CD4-positive, CD25-positive, alpha-beta regulatory T cell (primary cell): Measurements from ENCODE around the gene NOL3. TPM values are rescaled to one million over a fixed set of nuclear protein-coding genes. Genes with fewer than 3 reads are reported as not detected.

ENCODE experiments used
- ATAC-seq, 2 donors: fragments of 150-1000 bp; cut with Tn5 transposase; one replicate each; pipeline ENCODE4 v1.10.0; 2021; ENCODE audit warnings: low read depth in 2 of 2, moderate number of reproducible peaks in 2 of 2, moderate library complexity in 1 of 2
- DNase-seq, 3 donors: peaks; one replicate each; pipeline versions ENCODE4 v3.0.0 to v3.0.0-alpha.2; 2012 to 2022; ENCODE audit warnings: mixed read lengths in 1 of 3
- H3K27ac ChIP-seq: one replicate; pipeline ENCODE4 v1.7.0; 2013; ENCODE audit warnings: mild to moderate bottlenecking, low read length; ENCODE audit not compliant: insufficient read depth, poor library complexity, severe bottlenecking
- H3K27me3 ChIP-seq: one replicate; pipeline ENCODE4 v1.7.0; 2013; ENCODE audit warnings: low read length; ENCODE audit not compliant: control insufficient read depth, insufficient read depth
- H3K36me3 ChIP-seq: one replicate; pipeline ENCODE4 v1.7.0; 2013; ENCODE audit warnings: mild to moderate bottlenecking, low read length, moderate library complexity; ENCODE audit not compliant: control insufficient read depth, insufficient read depth
- H3K4me1 ChIP-seq: 2 replicates; pipeline ENCODE4 v1.7.0; 2013; ENCODE audit warnings: mild to moderate bottlenecking, low read length; ENCODE audit not compliant: insufficient read depth, control insufficient read depth, poor library complexity, severe bottlenecking
- H3K4me3 ChIP-seq: one replicate; pipeline ENCODE4 v1.7.0; 2013; ENCODE audit warnings: low read depth, mild to moderate bottlenecking, low read length, moderate library complexity
- H3K9me3 ChIP-seq, 2 experiments: 1 replicate in 1 of 2; 2 replicates in 1 of 2; pipeline ENCODE4 v1.7.0; 2013; ENCODE audit warnings: low read length in 2 of 2, mild to moderate bottlenecking in 1 of 2, moderate library complexity in 1 of 2; ENCODE audit not compliant: control insufficient read depth in 2 of 2
- H3K27ac Mint-ChIP-seq, 3 donors: one replicate each; pipeline ENCODE4 v1.8.0; 2020 to 2022; ENCODE audit warnings: mild to moderate bottlenecking in 3 of 3, mixed read lengths in 3 of 3, moderate library complexity in 2 of 3
- H3K27me3 Mint-ChIP-seq: one replicate; pipeline ENCODE4 v1.8.0; 2022; ENCODE audit warnings: mild to moderate bottlenecking, mixed read lengths
- H3K36me3 Mint-ChIP-seq: one replicate; pipeline ENCODE4 v1.8.0; 2020; ENCODE audit warnings: mixed read lengths
- H3K4me1 Mint-ChIP-seq, 4 donors: one replicate each; pipeline ENCODE4 v1.8.0; 2020 to 2022; ENCODE audit warnings: mixed read lengths in 4 of 4, mild to moderate bottlenecking in 1 of 4
- H3K4me3 Mint-ChIP-seq, 4 donors: one replicate each; pipeline ENCODE4 v1.8.0; 2020 to 2022; ENCODE audit warnings: mild to moderate bottlenecking in 4 of 4, mixed read lengths in 4 of 4, moderate library complexity in 3 of 4
- H3K9me3 Mint-ChIP-seq, 7 donors: one replicate each; pipeline ENCODE4 v1.8.0; 2020 to 2022; ENCODE audit warnings: mixed read lengths in 7 of 7, mild to moderate bottlenecking in 3 of 7, moderate library complexity in 2 of 7
- polyA plus RNA-seq, 4 donors: library from polyadenylated mRNA; unstranded; fragments of 300-500 nt; fragmentation: Illumina TruSeq; gene quantifications; one replicate each; pipeline ENCODE4 v1.2.3, GENCODE V29; 2021
- total RNA-seq: library from RNA; stranded (reverse); gene quantifications from one replicate; pipeline ENCODE4 v1.2.3, GENCODE V29; 2022

The NOL3 gene
- total and polyA plus RNA-seq, 5 donors from 2014 or later: 2.3 TPM; not detected in 4

GRCh38 chr16:67157106-67157748, 13.1 kb upstream of the NOL3 start:
- Histone ChIP-seq H3K27ac (no peak overlapping the region), H3K36me3 (no peaks in the 10 kb centered on the region), H3K9me3 (no peaks in the 10 kb centered on the region), H3K4me3 (no peak overlapping the region), H3K27me3 (no peaks in the 10 kb centered on the region), H3K4me1 (peaks cover 56% of the 10 kb centered on the region)
- no peak for DNase-seq
- peak overlapping the region; percentile 37 to 96 (median 79) for H3K27ac Mint-ChIP-seq
- peaks cover 24% of the 10 kb centered on the region for H3K27me3 Mint-ChIP-seq
- no peaks in the 10 kb centered on the region for H3K36me3 Mint-ChIP-seq
- peaks cover 8 to 71% (median 37%) of the 10 kb centered on the region in 4 donors for H3K4me1 Mint-ChIP-seq
- no peaks in the 10 kb centered on the region for H3K9me3 Mint-ChIP-seq
- H3K4me3 Mint-ChIP-seq: peak overlapping the region; percentile 89 to 98 (median 95)
- ATAC-seq: no peak

GRCh38 chr16:67157892-67158635, 12.3 kb upstream of the NOL3 start:
- Histone ChIP-seq H3K27ac (peak overlapping the region; percentile 89), H3K27me3 (peaks cover 3% of the 10 kb centered on the region), H3K4me3 (peak overlapping the region; percentile 77), H3K36me3 (no peaks in the 10 kb centered on the region), H3K9me3 (no peaks in the 10 kb centered on the region), H3K4me1 (peaks cover 63% of the 10 kb centered on the region)
- DNase-seq (peak in 1 of 3 donors; percentile 73), ATAC-seq (no peak)
- no peaks in the 10 kb centered on the region for H3K9me3 Mint-ChIP-seq
- no peaks in the 10 kb centered on the region for H3K36me3 Mint-ChIP-seq
- peak overlapping the region; percentile 89 to 98 (median 95) for H3K4me3 Mint-ChIP-seq
- H3K4me1 Mint-ChIP-seq: peaks cover 10 to 71% (median 38%) of the 10 kb centered on the region in 4 donors
- peak overlapping the region; percentile 79 to 96 (median 96) for H3K27ac Mint-ChIP-seq
- peaks cover 21% of the 10 kb centered on the region for H3K27me3 Mint-ChIP-seq

GRCh38 chr16:67158637-67159600, 11.4 kb upstream of the NOL3 start:
- peak; percentile 60 to 92 (median 63) for DNase-seq
- Histone ChIP-seq H3K4me1 (peaks cover 72% of the 10 kb centered on the region), H3K36me3 (no peaks in the 10 kb centered on the region), H3K27ac (peak overlapping the region; percentile 89), H3K9me3 (no peaks in the 10 kb centered on the region), H3K27me3 (peaks cover 3% of the 10 kb centered on the region), H3K4me3 (peak overlapping the region; percentile 77)
- Mint-ChIP-seq H3K9me3 (no peaks in the 10 kb centered on the region), H3K4me1 (peaks cover 10 to 71% (median 34%) of the 10 kb centered on the region in 4 donors), H3K4me3 (peak overlapping the region; percentile 89 to 98 (median 95)), H3K27me3 (peaks cover 24% of the 10 kb centered on the region), H3K27ac (peak overlapping the region; percentile 79 to 96 (median 96)), H3K36me3 (no peaks in the 10 kb centered on the region)
- peak; percentile 33 to 40 for ATAC-seq

GRCh38 chr16:67161595-67162058, 8.7 kb upstream of the NOL3 start:
- H3K36me3 ChIP-seq: no peaks in the 10 kb centered on the region
- H3K4me3 ChIP-seq: no peak overlapping the region
- Mint-ChIP-seq H3K9me3 (no peaks in the 10 kb centered on the region), H3K27ac (no peak overlapping the region), H3K27me3 (peaks cover 44% of the 10 kb centered on the region), H3K4me1 (peaks cover 10 to 65% (median 31%) of the 10 kb centered on the region in 4 donors), H3K36me3 (no peaks in the 10 kb centered on the region), H3K4me3 (peak overlapping the region; percentile 52 to 98 (median 70))
- ATAC-seq (no peak), DNase-seq (no peak)
- H3K9me3 ChIP-seq: no peaks in the 10 kb centered on the region
- no peak overlapping the region for H3K27ac ChIP-seq
- peaks cover 4% of the 10 kb centered on the region for H3K27me3 ChIP-seq
- H3K4me1 ChIP-seq: peaks cover 74% of the 10 kb centered on the region

GRCh38 chr16:67162506-67163163, 7.7 kb upstream of the NOL3 start:
- peaks cover 9 to 56% (median 25%) of the 10 kb centered on the region in 4 donors for H3K4me1 Mint-ChIP-seq
- no peak overlapping the region for H3K27ac Mint-ChIP-seq
- DNase-seq (no peak), ATAC-seq (no peak)
- H3K9me3 Mint-ChIP-seq: no peaks in the 10 kb centered on the region
- H3K4me3 Mint-ChIP-seq: peak overlapping the region; percentile 20 to 76 (median 53)
- no peaks in the 10 kb centered on the region for H3K9me3 ChIP-seq
- H3K36me3 Mint-ChIP-seq: no peaks in the 10 kb centered on the region
- H3K36me3 ChIP-seq: no peaks in the 10 kb centered on the region
- peaks cover 67% of the 10 kb centered on the region for H3K4me1 ChIP-seq
- no peak overlapping the region for H3K4me3 ChIP-seq
- H3K27me3 ChIP-seq: peaks cover 13% of the 10 kb centered on the region
- H3K27ac ChIP-seq: no peak overlapping the region
- peaks cover 54% of the 10 kb centered on the region for H3K27me3 Mint-ChIP-seq

- H3K36me3 Mint-ChIP-seq: no peaks in the 10 kb centered on the region
- Histone ChIP-seq H3K27ac (no peak overlapping the region), H3K27me3 (peaks cover 13% of the 10 kb centered on the region), H3K4me3 (no peak overlapping the region), H3K36me3 (no peaks in the 10 kb centered on the region), H3K4me1 (peaks cover 60% of the 10 kb centered on the region), H3K9me3 (no peaks in the 10 kb centered on the region)
- peaks cover 0 to 2% (median 0%) of the 10 kb centered on the region in 7 donors for H3K9me3 Mint-ChIP-seq
- ATAC-seq (no peak), DNase-seq (peak in 2 of 3 donors; percentile 32 to 71)
- H3K4me1 Mint-ChIP-seq: peaks cover 4 to 49% (median 21%) of the 10 kb centered on the region in 4 donors
- H3K27ac Mint-ChIP-seq: no peak overlapping the region
- H3K4me3 Mint-ChIP-seq: peak overlapping the region in 2 of 4 donors; percentile 36 to 46
- peaks cover 62% of the 10 kb centered on the region for H3K27me3 Mint-ChIP-seq
Measured at GRCh38 chr16:67163164-67163998, 7.0 kb upstream of the NOL3 start.
